Measurements from ENCODE around the gene ZNF432. TPM values are rescaled to one million over a fixed set of nuclear protein-coding genes. Genes with fewer than 3 reads are reported as not detected.

Gene ZNF432
- total and polyA plus RNA-seq, 2 of the 13 experiments (the other 11 are each of a cell fraction or from before 2014, with no cell fraction given) = 4.1 to 8.7 TPM

DNA sequence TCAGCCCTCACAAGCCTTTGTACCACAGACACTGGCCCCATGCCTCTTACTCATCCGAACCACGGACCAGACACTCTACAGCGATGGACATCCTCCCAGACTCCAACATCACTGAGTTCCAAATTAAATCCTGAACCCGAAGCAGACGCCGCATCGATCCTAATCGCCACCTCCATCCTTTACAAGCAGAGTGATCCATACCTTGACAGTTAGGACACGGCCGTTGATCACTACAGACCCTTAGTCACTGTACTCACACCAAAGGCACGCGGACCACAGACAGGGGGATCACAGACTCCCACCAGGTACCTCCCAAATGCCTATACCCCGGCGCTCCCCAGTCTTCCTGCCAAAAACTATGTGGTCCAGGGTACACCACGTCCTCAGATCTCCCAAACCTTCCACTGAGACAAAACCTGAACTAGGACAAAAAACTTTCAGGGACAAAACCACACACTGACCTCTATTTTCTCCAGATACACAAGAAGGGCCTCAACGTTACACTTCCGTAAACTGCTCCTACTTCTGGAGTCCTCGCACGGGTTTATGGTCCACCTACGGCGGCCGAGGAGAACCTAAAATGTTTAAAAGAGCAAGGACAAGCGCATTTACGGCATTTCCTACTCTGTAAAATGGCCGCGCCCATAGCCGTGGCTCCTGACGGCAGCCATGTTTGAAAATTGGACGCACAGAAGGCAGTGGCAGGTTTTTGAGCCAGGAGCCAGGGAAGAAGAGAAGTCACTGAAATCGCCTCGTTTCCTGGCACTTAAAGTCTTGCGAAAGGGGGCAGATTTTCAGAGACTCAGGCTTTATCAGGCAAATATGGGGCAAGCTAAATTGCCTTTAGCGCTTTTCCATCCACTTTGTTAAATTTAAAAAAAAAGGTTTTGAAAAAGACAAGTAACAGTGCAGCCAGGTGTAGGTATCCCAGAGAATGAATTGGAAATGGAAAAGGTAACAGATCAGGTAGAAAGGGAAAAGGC is 62.0 kb downstream of the ZNF432 start, which contains the start of gene ZNF350 (continued):
- TF ChIP-seq, protein P1, sequence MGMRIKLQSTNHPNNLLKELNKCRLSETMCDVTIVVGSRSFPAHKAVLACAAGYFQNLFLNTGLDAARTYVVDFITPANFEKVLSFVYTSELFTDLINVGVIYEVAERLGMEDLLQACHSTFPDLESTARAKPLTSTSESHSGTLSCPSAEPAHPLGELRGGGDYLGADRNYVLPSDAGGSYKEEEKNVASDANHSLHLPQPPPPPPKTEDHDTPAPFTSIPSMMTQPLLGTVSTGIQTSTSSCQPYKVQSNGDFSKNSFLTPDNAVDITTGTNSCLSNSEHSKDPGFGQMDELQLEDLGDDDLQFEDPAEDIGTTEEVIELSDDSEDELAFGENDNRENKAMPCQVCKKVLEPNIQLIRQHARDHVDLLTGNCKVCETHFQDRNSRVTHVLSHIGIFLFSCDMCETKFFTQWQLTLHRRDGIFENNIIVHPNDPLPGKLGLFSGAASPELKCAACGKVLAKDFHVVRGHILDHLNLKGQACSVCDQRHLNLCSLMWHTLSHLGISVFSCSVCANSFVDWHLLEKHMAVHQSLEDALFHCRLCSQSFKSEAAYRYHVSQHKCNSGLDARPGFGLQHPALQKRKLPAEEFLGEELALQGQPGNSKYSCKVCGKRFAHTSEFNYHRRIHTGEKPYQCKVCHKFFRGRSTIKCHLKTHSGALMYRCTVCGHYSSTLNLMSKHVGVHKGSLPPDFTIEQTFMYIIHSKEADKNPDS (CRISPR knock-in tag; IDR thresholded peaks at IDR 0.05) = no peak
- TF ChIP-seq FOXC1 (CRISPR knock-in tag; IDR thresholded peaks at IDR 0.05; ENCODE audit: borderline replicate concordance) = no peak
- TF ChIP-seq MTA3 (CRISPR knock-in tag; IDR thresholded peaks at IDR 0.05) = no peak
- TF ChIP-seq PHF8 (CRISPR knock-in tag; IDR thresholded peaks at IDR 0.05) = peak; percentile 75
- TF ChIP-seq, protein P2, sequence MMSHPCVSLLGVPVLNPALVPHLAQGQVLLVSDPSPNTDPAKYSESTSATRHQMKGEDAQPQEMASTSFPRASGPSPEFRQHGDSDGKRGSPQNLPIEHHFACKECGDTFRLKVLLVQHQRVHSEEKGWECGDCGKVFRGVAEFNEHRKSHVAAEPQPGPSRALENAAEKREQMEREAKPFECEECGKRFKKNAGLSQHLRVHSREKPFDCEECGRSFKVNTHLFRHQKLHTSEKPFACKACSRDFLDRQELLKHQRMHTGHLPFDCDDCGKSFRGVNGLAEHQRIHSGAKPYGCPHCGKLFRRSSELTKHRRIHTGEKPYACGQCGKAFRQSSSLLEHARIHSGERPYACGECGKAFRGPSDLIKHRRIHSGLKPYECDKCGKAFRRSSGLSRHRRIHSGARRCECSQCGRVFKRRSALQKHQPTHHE (CRISPR knock-in tag; IDR thresholded peaks at IDR 0.05; ENCODE audit: borderline replicate concordance) = no peak
- TF ChIP-seq ARNT2 (CRISPR knock-in tag; IDR thresholded peaks at IDR 0.05; ENCODE audit: low read depth) = no peak
- TF ChIP-seq, protein P3, sequence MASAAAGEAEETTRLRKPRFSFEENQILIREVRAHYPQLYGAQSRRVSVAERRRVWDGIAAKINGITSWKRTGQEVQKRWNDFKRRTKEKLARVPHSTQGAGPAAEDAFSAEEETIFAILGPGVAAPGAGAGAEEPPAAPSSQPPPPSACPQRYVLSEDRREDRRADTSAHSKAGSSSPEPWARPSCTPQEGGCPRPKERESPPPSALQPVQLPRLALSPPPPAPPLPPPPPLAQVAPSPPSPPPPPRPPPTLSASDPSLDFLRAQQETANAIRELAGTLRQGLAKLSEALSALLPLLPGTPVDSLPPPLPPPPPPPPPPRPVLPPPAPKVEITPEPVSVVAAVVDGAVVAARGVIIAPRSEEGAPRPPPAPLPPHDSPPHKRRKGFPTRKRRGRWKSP (CRISPR knock-in tag; IDR thresholded peaks at IDR 0.05) = no peak
- TF ChIP-seq ZNF713 (CRISPR knock-in tag; IDR thresholded peaks at IDR 0.05) = no peak
- no peak for TF ChIP-seq AGO1 (IDR thresholded peaks at IDR 0.05; ENCODE audit: low read depth, low read length, poor library complexity, severe bottlenecking)
- TF ChIP-seq, protein P4, sequence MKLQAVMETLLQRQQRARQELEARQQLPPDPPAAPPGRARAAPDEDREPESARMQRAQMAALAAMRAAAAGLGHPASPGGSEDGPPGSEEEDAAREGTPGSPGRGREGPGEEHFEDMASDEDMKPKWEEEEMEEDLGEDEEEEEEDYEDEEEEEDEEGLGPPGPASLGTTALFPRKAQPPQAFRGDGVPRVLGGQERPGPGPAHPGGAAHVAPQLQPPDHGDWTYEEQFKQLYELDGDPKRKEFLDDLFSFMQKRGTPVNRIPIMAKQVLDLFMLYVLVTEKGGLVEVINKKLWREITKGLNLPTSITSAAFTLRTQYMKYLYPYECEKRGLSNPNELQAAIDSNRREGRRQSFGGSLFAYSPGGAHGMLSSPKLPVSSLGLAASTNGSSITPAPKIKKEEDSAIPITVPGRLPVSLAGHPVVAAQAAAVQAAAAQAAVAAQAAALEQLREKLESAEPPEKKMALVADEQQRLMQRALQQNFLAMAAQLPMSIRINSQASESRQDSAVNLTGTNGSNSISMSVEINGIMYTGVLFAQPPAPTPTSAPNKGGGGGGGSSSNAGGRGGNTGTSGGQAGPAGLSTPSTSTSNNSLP (IDR thresholded peaks at IDR 0.05; ENCODE audit: low read depth, low read length) = no peak
- TF ChIP-seq SIX1 (CRISPR knock-in tag; IDR thresholded peaks at IDR 0.05; ENCODE audit: borderline replicate concordance) = peak; percentile 62; the same call in 1 of the 2 replicates
- no peak for TF ChIP-seq ZNF484 (CRISPR knock-in tag; IDR thresholded peaks at IDR 0.05; ENCODE audit: borderline replicate concordance, low read depth)
- no peak for TF ChIP-seq ZNF160 (CRISPR knock-in tag; IDR thresholded peaks at IDR 0.05)
- TF ChIP-seq NBN (conservative IDR thresholded peaks at IDR 0.05) = no peak
- no peak for TF ChIP-seq AKAP8 (CRISPR knock-in tag; IDR thresholded peaks at IDR 0.05)
- TF ChIP-seq MLLT10 (CRISPR knock-in tag; IDR thresholded peaks at IDR 0.05) = no peak
- peak; percentile 68; the same call in 1 of the 2 replicates for TF ChIP-seq ZSCAN31 (CRISPR knock-in tag; IDR thresholded peaks at IDR 0.05; ENCODE audit: low read depth)
- no peak for TF ChIP-seq ZNF230 (CRISPR knock-in tag; IDR thresholded peaks at IDR 0.05)
- no peak for TF ChIP-seq CAMTA2 (CRISPR knock-in tag; IDR thresholded peaks at IDR 0.05; ENCODE audit: borderline replicate concordance)
- no peak for TF ChIP-seq NAIF1 (CRISPR knock-in tag; IDR thresholded peaks at IDR 0.05; ENCODE audit: borderline replicate concordance)
- TF ChIP-seq, protein P5, sequence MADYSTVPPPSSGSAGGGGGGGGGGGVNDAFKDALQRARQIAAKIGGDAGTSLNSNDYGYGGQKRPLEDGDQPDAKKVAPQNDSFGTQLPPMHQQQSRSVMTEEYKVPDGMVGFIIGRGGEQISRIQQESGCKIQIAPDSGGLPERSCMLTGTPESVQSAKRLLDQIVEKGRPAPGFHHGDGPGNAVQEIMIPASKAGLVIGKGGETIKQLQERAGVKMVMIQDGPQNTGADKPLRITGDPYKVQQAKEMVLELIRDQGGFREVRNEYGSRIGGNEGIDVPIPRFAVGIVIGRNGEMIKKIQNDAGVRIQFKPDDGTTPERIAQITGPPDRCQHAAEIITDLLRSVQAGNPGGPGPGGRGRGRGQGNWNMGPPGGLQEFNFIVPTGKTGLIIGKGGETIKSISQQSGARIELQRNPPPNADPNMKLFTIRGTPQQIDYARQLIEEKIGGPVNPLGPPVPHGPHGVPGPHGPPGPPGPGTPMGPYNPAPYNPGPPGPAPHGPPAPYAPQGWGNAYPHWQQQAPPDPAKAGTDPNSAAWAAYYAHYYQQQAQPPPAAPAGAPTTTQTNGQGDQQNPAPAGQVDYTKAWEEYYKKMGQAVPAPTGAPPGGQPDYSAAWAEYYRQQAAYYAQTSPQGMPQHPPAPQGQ (CRISPR knock-in tag; IDR thresholded peaks at IDR 0.05; ENCODE audit: borderline replicate concordance) = no peak
